NCI-H526 treated with DMSO at 0.1 percent for 48 hours (cell line): ENCODE results near the gene C12orf56.

Source experiments
- DNase-seq: peaks from one replicate; lab custom pipeline; 2025; lab: John Stamatoyannopoulos, UW

The C12orf56 gene, protein sequence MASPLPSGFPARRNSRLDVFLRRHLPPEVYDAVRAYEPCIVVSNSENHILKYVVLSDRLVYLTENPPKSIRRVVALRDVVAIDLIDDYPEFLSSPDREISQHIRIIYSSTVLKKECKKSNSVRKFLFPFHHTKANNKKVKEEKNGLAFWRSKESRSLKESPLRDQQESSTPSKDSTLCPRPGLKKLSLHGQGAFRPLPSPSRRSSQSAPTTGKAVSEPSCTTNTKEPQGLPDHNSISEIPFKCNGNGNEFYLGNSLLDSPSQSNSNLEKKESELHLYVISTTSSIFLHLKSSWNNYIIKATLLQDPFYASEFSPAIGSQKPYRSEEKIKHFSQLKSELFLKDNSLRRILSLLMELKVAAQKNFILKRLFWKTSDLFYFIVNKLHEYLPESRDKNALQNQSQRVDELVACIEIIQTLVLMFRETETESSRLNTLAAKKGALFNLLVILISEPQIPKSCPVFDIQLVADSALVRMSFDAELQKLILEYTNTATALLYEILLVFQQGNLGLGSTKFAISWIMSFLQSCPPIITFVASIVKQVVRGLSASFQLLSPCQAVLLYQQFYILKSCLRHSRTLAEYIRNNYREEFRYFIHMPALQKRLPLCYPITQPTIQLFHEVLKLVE

DNA sequence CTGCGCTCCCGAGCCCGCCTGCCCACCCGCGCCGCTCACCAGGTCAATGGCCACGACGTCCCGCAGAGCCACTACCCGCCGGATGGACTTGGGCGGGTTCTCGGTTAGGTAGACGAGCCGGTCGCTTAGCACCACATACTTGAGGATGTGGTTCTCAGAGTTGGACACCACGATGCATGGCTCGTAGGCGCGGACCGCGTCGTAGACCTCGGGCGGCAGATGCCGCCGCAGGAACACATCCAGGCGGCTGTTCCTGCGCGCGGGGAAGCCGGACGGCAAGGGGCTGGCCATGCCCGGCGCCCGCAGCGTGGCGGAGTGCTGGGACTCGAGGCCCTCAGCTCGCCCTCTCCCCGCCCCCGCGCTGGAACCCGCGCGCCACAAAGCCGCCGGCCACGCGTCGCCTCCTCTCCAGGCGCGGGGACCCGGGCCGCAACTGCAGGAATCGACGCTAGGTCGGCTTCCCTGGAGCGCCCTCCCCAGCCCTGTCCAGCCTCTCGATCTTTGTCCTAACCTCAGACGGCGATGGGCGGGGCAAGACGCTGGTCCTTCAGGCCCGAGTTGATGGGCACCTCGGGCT is at the start of gene C12orf56:
C12orf56 (minus strand) TSS at position 484 of the 577 bp plus-strand sequence; CDS start at position 291, 193 bp downstream.
- no peak for DNase-seq

DNA sequence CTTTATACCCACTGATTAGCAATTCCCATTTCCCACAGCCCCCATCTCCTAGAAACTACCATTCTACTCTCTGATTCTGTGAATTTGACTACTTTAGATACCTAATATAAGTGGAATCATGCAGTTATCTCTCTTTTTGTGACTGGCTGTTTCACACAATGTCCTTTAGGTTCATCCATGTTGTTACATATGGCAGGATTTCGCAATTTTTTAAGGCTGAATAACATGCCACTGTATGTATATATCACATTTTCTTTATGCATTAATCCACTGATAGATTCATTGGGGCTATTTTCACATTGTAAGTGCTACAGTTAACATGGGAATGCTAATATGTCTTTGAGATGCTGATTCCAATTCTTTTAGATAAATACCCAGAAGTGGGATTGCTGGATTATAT is 49.5 kb upstream of the C12orf56 start:
- no peak for DNase-seq

DNA sequence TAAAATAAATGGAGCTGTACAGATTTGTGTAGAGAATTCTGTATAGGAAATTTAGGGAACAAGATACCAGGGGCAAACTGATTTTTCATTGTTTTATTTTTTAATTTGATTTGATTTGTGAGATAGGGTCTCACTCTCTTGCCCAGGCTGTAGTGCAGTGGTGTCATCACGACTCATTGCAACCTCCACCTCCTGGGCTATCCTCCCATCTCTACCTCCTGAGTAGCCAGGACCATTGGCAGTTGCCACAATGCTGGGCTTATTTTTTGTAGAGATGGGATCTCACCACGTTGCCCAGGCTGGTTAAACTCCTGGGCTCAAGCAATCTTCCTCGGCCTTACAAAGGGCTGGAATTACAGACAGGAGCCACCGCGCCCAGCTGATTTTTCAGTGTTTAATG is 43.4 kb upstream of the C12orf56 start:
- no peak for DNase-seq

DNA sequence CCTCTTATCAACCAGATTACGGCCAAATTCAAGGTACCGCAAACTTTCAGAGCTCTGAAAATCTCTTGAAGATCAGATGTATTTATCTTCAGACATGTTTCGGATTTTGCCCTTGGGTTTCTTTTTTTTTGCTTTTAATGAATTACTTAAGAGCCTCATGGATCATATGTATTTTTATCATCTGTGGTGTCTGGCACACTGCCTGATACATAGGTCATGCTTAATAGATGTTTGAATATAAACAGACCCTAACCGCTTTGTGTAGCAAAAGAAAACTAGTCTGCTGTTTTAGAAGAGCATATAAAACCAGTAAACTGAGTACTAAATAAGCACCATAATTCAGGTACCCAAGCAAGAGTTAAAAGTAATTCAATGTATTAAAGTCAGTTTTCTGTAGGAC is 41.2 kb upstream of the C12orf56 start:
- DNase-seq, result no peak

DNA sequence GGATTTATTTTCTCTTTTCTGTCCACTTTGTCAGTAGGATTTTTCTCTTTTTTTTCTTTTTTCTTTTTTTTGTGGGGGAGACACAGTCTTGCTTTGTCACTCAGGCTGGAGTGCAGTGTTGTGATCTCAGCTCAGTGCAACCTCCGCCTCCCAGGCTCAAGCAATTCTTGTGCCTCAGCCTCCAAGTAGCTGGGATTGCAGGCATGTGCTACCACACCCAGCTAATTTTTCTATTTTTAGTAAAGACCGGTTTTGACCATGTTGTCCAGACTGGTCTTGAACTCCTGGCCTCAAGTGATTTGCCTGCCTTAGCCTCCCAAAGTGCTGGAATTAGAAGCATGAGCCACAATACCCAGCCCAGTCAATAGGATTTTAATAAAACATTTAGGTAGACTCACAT is 40.3 kb upstream of the C12orf56 start:
- DNase-seq, result no peak

DNA sequence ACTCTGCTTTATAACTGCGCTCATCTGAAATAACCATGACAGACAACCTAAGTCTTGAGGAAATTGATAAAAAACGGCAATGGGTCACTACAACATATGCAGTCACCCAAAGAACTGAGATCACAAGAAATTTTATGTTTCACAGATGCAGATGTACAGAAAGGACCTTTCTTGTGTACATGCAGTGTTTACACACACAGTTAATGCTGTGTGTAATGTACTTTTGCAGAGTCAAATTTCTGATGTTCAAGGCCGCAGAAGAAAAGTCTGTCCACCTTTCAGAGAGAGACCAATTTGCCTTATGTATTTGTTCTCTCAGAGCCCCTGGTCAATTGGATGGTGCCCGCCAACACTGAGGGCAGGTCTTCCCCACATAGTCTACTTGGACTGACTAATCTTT is 38.4 kb upstream of the C12orf56 start:
- DNase-seq, result no peak

DNA sequence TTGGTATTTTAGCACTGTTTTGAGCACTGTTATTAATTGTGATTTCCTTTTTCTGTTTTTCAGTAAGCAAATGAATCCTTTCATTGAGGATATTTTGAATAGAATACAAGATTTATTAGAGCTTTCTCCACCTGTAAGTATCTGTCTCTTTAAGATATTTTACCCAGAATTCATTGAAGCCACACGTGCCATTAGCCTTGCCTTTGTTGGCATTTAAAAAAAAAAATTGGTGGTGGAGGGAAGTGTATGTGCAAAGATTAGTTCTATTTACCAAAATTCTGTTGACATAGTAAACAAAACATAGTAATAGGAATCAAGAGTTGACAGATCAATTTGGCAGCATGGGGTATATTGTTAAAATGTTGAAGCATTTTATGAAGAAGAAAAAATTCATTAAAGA is 37.4 kb upstream of the C12orf56 start:
- no peak for DNase-seq

DNA sequence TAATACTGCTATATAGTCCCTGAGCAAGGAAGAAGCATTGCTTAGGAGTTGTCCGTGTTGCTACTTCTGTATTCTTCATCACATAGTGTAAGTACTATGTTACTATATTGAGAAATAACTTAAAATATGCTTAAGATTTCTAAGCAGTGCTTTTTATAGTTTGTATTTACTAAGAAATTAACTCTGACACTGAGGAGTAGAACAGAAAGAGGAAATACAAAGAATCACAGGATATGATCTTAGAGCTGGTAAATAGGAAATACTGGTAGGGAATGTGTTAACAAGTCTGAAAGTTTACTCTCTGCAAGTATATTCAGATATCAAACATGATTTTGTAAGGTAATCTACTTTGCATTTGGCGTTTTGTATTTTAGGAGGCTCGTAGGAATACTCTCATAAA is 29.1 kb upstream of the C12orf56 start:
- no peak for DNase-seq

DNA sequence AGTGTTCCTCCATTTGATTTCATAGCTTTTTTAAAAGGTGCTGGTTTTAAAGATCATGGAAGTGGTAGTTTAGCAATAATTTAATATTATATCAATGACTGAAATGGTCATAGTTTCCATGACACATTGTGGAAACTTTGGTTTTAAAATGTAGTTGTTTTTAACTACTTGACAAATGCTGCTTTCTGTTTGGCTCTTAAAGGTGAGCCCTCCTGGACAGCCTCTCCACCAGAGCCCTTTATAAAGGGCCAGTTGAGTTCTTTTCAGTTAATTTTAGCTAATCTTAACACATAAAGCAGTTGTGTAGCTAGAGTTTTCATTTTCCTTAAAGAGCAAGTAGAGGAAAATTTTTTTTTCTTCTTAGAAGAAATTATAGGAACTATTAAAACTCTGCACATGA is 27.7 kb upstream of the C12orf56 start:
- no peak for DNase-seq

DNA sequence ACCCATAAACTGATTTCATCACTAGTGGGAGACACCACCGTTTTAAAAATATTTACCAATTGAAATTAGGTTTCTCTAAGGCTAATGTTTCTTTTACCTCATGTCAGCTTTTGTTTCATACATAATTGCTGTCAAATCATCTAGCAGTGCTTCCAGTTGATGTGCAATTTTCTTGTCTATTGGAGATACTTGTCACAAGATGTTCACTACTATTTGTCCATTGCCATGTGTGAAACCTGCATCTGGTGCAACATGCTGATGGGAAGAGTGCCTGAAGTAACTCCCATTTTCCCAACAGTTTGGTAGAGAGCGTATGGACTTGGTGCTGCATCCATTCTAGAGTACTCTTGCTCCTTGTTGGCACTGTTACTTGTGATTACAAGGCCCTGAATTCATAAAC is 23.3 kb upstream of the C12orf56 start:
- no peak for DNase-seq

DNA sequence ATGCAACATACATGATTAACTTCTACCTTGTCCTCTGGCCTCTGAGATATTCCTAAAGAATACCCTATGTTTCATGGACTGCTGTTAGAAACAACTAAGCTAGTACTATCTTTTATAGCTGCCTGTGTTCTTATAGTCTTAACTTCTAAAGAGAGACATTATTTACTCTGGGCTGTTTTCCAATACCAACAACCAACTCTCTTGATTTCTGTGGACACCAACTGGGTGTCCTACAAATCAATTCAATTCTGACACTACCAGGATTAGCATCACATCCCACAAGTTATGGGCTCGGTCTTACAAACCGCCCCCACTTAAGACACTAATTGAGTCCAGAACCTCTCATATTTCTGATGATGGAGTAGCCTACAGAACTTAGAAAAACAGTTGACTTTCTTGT is 21.9 kb upstream of the C12orf56 start:
- no peak for DNase-seq

DNA sequence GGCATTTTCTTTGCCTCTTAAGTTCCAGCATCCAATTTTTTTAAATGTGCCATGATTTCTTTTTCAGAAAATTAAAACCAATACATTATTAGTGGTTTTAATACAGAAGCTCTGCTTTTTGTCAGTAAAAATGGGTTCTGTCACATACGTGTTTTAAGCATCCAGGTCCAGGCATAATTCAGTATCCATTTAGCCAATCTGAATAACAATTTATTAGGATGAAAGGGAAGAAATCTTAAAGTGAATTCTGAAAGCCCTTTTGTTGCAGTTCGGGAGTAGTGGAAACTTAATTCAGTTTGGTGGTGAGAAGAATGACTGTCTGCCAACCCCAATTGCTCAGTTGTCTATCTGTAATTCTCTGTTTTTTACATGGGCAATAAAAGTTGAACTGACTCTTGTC is 20.9 kb upstream of the C12orf56 start:
- DNase-seq, result no peak

DNA sequence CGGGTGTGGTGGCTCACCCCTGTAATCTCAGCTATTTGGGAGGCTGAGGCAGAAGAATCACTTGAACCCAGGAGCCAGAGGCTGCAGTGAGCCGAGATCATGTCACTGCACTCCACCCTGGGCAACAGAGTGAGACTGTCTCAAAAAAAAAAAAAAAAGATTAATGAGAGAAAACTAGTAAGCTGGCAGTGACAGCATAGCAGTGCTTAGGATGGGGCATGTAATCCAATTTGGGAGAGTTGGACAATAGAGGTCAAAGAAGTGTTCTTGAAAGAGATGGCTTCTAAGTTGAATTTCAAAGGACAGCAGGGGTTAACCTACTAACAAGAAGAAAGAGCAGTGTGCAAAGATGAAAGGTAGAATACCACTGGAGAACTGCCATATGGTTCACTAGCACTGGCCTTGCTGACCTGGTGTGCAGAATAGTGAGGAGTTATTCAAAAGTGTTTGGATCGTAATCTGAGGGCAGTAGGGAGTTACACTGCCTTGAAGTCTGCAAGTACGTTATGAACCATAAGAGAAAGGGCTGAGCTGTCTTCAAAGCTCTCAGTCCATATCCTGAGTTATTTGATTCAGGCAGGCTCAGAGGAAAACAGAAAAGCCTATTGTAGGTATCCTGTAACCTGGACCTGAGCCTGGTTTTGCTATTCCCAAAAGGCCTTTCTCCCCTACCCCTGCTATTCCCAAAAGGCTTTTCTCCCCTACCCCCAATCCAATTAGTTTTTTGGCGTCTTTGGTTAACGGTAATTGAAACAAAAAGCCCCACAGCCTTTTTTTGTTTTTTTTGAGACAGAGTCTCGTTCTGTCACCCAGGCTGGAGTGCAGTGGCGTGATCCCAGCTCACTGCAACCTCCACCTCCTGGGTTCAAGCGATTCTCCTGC is 17.0 kb upstream of the C12orf56 start:
- no peak for DNase-seq

DNA sequence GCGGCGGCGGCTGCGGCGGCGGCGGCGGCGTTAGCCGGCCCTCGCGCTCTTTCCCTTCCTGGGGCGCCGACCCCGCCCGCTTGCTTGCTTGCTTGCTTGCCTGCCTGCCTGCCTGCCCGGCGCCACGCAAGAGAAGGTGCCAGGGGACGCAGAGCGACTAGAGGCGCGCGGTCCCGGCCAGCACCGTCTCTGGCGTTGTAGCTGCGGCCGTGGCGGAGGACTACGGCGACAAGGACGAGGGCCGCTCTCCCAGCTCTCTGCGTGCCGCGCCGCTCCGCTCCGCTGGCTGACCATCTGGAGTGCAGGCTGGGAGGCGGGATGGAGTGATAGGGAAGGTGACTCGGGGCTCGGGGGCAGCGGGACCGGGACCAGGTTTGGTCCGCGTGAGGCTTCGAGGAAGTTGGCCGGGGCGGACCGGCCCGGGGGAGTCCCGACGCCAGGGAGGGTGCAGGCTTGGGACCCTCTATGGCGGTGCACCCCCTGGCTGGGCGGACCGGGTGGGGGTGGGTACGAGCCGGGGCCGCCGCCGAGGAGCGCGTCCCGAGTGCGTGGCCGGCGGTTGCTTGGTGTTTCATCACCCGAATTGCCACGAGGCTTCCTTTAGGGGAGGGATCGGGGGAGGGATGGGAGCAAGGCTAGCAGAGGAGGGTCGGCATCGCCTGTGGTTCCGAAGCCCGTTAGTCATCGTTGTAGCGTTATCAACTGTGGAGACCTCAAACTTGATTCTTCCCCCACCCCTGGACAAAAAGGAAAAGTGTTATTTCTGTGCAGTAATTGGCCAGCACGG is 14.1 kb upstream of the C12orf56 start:
- DNase-seq, result no peak

DNA sequence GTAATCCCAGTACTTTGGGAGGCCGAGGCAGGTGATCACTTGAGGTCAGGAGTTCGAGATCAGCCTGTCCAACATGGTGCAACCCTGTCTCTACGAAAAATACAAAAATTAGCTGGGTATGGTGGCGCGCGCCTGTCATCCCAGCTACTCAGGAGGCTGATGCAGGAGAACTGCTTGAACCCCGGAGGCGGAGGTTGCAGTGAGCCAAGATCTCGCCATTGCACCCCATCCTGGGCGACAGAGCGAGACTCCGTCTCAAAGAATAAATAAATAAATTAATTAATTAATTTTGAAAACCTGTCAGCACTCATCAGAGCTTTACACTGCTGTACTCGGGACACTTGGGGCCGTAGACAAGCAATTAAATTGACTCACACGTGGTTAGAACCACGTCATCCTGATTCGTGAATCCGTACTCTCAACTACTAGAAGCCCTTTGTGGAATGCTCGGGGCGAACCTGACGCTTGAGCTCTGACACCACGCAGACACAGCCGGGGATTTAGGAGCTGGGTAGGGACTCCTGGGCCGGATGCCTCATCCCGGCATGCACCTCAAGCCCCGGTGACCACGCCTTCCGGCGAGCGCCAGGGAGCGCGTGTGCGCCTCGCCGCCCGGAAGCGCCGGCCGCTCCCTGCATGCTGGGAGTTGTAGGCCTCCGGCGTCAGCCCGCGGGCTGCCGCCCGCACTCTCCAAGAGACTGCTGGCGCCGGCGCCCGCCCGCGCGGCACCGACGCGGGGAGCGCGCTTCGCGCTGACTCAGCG is 13.3 kb upstream of the C12orf56 start, which contains the start of gene XPOT:
XPOT (plus strand) TSS at position 686 of the 763 bp plus-strand sequence. CDS start 5,644 bp downstream, outside the sequence.
- peak; percentile 88 for DNase-seq

DNA sequence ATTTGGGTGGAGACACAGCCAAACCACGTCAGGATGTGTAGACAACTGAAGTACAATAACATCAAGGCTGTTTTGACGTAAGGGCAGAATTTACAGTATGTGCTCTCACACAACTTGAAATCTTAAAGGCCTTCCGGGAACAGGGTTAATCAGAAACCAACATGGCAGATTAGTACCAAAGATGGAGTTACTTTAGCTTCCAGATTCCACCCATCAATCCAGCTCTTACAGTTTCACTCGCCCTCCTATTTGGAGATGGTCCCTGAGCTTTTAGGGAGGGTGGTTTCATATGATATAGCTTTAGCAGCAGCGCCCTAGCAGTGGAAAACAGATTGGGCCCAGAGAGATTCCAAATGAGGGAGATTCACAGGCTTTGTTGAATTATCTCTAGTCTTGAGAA is 11.6 kb upstream of the C12orf56 start:
- DNase-seq, result no peak

DNA sequence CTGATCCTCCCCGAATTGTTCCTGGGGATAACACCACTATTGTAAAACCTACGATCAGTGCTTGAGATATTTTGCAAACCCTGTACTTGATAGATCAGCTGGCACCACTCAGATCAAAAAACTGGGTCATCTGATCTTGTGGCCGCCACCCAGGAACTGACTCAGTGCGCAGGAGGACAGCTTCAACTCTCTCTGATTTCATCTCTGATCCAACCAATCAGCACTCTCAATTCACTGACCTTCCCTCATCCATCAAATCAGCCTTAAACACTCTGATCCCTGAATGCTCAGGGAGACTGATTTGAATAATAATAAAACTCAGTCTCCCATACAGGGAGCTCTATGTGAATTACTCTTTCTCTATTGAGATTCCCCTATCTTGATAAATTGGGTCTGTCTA is 9.5 kb upstream of the C12orf56 start:
- peak; percentile 21 for DNase-seq

DNA sequence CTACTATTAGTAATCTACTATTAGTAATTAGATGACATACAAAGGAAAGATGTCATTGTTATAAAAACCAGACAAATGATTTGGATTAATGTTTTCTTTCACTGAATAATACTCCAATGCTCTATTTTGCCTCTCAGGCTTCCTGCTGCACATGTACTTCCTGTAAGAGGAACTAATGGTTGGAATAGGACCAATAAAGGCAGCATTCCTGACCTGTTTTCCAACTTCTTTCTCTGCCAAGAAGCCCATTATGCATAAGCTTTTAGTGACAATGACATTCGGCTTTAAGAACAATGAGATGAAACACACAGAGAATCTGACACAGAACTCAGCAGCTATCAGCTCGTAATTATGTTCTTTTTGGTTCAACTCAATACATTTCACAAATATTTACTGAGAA is 5.2 kb upstream of the C12orf56 start:
- no peak for DNase-seq

DNA sequence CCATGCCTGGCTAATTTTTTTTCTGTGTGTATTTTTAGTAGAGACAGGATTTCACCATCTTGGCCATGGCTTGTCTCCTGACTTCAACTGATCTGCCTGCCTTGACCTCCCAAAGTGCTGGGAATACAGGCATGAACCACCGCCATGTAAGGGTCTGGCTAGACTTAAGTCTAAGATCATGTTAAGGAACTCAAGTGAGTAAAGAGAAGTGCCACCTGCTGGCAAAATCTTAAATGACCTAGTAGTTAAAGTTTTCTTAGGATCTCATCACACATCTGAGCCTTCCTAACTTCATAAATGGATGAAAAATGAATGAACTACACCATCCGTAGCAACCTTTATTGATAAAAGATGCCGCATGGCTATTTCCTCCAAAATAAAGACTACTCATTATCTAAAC is 1.7 kb upstream of the C12orf56 start:
- no peak for DNase-seq

DNA sequence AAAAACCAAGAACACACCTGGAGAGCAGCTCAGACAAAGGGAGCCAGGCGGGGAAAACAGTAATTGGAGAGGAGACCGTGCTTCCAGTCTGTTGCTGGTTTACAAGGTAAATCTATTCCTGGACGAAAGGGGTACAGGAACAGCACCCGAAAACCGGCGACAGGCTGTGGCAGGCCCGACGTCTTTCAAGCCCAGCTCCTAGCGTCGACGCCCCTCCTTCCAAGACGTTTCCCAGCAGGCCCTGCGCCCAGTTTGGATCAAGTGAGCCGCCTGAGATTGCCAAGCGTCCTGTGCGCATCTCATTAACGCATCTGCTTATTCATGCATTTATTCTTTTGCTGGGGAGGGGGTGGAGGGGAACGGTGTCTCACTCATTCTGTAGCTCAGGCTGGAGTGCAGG is 1.4 kb downstream of the C12orf56 start:
- peak; percentile 69 for DNase-seq
